ENCODE measurements around the gene BLTP3B. TPM values are rescaled to one million over a fixed set of nuclear protein-coding genes. Genes with fewer than 3 reads are reported as not detected.

The BLTP3B gene
- total RNA-seq, 1 experiment from 2014 or later: 19.8 TPM

DNA sequence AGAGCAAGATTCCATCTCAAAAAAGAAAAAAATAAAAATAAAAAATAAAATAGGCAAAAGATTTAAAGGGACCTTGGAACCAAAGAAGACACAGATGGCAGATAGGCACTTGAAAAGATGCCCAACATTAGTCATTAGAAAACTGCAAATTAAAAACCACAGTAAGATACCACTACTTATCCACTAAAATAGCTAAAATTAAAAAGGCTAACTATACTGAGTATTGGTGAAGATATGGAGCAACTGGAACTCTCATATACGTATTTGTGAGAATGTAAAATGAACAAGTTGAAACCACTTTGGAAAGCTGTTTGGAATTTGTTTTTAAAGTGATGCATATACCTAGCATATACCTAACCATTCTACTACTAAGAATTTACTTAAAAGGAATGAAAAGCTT, 22.3 kb downstream of the BLTP3B start:
- H3K4me1 ChIP-seq (replicated peaks; ENCODE audit: insufficient read depth): peaks cover 6% of the 10 kb centered on the region
- POLR2A ChIA-PET (ENCODE audit: unreplicated experiment): no interaction called here
- no peaks in the 10 kb centered on the region; the same call in 1 of the 2 replicates for H3F3A ChIP-seq (ENCODE audit: insufficient read depth, low read depth)
- no peak overlapping the region for H3K27ac ChIP-seq
- TF ChIP-seq, protein P1, sequence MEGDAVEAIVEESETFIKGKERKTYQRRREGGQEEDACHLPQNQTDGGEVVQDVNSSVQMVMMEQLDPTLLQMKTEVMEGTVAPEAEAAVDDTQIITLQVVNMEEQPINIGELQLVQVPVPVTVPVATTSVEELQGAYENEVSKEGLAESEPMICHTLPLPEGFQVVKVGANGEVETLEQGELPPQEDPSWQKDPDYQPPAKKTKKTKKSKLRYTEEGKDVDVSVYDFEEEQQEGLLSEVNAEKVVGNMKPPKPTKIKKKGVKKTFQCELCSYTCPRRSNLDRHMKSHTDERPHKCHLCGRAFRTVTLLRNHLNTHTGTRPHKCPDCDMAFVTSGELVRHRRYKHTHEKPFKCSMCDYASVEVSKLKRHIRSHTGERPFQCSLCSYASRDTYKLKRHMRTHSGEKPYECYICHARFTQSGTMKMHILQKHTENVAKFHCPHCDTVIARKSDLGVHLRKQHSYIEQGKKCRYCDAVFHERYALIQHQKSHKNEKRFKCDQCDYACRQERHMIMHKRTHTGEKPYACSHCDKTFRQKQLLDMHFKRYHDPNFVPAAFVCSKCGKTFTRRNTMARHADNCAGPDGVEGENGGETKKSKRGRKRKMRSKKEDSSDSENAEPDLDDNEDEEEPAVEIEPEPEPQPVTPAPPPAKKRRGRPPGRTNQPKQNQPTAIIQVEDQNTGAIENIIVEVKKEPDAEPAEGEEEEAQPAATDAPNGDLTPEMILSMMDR (conservative IDR thresholded peaks at IDR 0.05): no peak
- no peak for TF ChIP-seq EZH2 (IDR thresholded peaks at IDR 0.05; ENCODE audit: low read depth)
- intact Hi-C loops (cut with micrococcal nuclease; ENCODE audit: unreplicated experiment): no loop called here
- no peak overlapping the region for H3K4me3 ChIP-seq
- no TSS peak for BruUV-seq (replicated peaks)
- H3K9me2 ChIP-seq (ENCODE audit: insufficient read depth): no peaks in the 10 kb centered on the region
- H4K20me1 ChIP-seq (ENCODE audit: insufficient read depth): no peaks in the 10 kb centered on the region
- CTCF ChIA-PET: no interaction called here
- no peaks in the 10 kb centered on the region for H3K9me3 ChIP-seq (ENCODE audit: insufficient read depth, low read depth)
- no peaks in the 10 kb centered on the region for H3K36me3 ChIP-seq (ENCODE audit: low read depth)
- H3K4me2 ChIP-seq: no peak overlapping the region
- DNase-seq: no peak
- H3K27me3 ChIP-seq (ENCODE audit: insufficient read depth, low read depth): no peaks in the 10 kb centered on the region
- H3K79me2 ChIP-seq (ENCODE audit: low read depth): no peaks in the 10 kb centered on the region
- H2AFZ ChIP-seq: no peak overlapping the region

- intact Hi-C loops (cut with micrococcal nuclease; ENCODE audit: unreplicated experiment): no loop called here
- no peaks in the 10 kb centered on the region for H3K79me2 ChIP-seq (ENCODE audit: low read depth)
These were observed 27.4 kb downstream of the BLTP3B start for GRCh38 chr12:100115291-100115690.

DNA sequence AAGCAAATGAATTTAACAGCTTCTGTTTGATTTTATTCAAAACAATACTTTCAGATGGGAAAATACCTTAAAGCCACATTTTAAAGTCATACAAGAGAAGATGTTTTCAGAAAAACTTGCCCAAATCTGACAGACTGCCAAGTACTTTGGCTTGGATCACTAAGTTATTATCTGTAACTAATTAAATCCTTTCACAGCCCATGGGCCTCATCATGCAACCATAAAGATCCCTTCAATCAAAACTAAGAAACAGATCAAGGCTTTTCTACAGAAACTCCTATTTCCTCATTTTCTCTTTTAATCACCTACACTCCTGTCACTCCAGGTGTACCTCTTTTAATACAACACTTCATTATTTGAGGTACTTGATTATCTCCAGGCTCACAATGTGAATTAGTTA, 28.1 kb downstream of the BLTP3B start:
- Histone ChIP-seq H2AFZ (no peak overlapping the region), H3K4me1 (replicated peaks; ENCODE audit: insufficient read depth) (no peaks in the 10 kb centered on the region), H3K4me3 (no peak overlapping the region), H4K20me1 (ENCODE audit: insufficient read depth) (no peaks in the 10 kb centered on the region), H3F3A (ENCODE audit: insufficient read depth, low read depth) (no peaks in the 10 kb centered on the region), H3K27me3 (ENCODE audit: insufficient read depth, low read depth) (no peaks in the 10 kb centered on the region), H3K9me2 (ENCODE audit: insufficient read depth) (no peaks in the 10 kb centered on the region), H3K4me2 (no peak overlapping the region), H3K9me3 (ENCODE audit: insufficient read depth, low read depth) (no peaks in the 10 kb centered on the region), H3K27ac (no peak overlapping the region), H3K79me2 (ENCODE audit: low read depth) (no peaks in the 10 kb centered on the region), H3K36me3 (ENCODE audit: low read depth) (no peaks in the 10 kb centered on the region)
- BruUV-seq (replicated peaks): no TSS peak
- intact Hi-C loops (cut with micrococcal nuclease; ENCODE audit: unreplicated experiment): no loop called here
- CTCF ChIA-PET: interaction anchor here (0.6 kb wide), 1 partner anchor 29 kb away, joined by 3 read pairs; no protein-coding TSS in a partner anchor
- TF ChIP-seq EZH2 (IDR thresholded peaks at IDR 0.05; ENCODE audit: low read depth): no peak
- TF ChIP-seq, protein P1 (conservative IDR thresholded peaks at IDR 0.05): no peak
- POLR2A ChIA-PET (ENCODE audit: unreplicated experiment): no interaction called here
- DNase-seq: no peak

More at GRCh38 chr12:100115291-100115690, 27.4 kb downstream of the BLTP3B start:
- DNase-seq: no peak
- Histone ChIP-seq H3F3A (ENCODE audit: insufficient read depth, low read depth) (no peaks in the 10 kb centered on the region), H3K27ac (no peak overlapping the region), H3K4me1 (replicated peaks; ENCODE audit: insufficient read depth) (no peaks in the 10 kb centered on the region), H3K36me3 (ENCODE audit: low read depth) (no peaks in the 10 kb centered on the region), H3K27me3 (ENCODE audit: insufficient read depth, low read depth) (no peaks in the 10 kb centered on the region), H3K4me2 (no peak overlapping the region), H3K9me3 (ENCODE audit: insufficient read depth, low read depth) (no peaks in the 10 kb centered on the region), H3K9me2 (ENCODE audit: insufficient read depth) (no peaks in the 10 kb centered on the region), H4K20me1 (ENCODE audit: insufficient read depth) (no peaks in the 10 kb centered on the region), H3K4me3 (no peak overlapping the region), H2AFZ (no peak overlapping the region)
- no peak for TF ChIP-seq EZH2 (IDR thresholded peaks at IDR 0.05; ENCODE audit: low read depth)
- TF ChIP-seq, protein P1 (conservative IDR thresholded peaks at IDR 0.05): no peak
- ChIA-PET POLR2A (ENCODE audit: unreplicated experiment) (no interaction called here), CTCF (no interaction called here)
- no TSS peak for BruUV-seq (replicated peaks)
